AG04450 (cell line): Measurements from ENCODE around the gene ACOXL. TPM values are rescaled to one million over a fixed set of nuclear protein-coding genes. Genes with fewer than 3 reads are reported as not detected.

Experiments used
- CTCF ChIA-PET: fragments of 300-600, 350-600 bp; formaldehyde crosslinking; extraction: SDS; loops from one replicate; lab custom pipeline; 2022; ENCODE audit warnings: antibody characterized with exemption, inconsistent platforms; lab: Charles Lee
- POLR2A ChIA-PET: fragments of 350-600 bp; formaldehyde crosslinking; extraction: SDS; loops from one replicate; lab custom pipeline; 2021; ENCODE audit warnings: antibody characterized with exemption, inconsistent platforms; lab: Yijun Ruan, JAX
- DNase-seq: peaks from one replicate; pipeline ENCODE4 v3.0.0-alpha.2; 2011; ENCODE audit warnings: low read depth, low spot score
- H3K27ac ChIP-seq: one replicate; pipeline ENCODE4 v1.5.1; 2012; ENCODE audit warnings: low read depth, low read length, control low read depth
- H3K27me3 ChIP-seq: one replicate; pipeline ENCODE4 v1.6.0; 2012; ENCODE audit warnings: low read length; ENCODE audit not compliant: control insufficient read depth, insufficient read depth
- H3K4me3 ChIP-seq: 2 replicates; pipeline ENCODE4 v1.5.1; 2011; ENCODE audit warnings: mild to moderate bottlenecking, low read depth, low read length, control low read depth
- H3K9me3 ChIP-seq: 2 replicates; pipeline ENCODE4 v1.5.1; 2012; ENCODE audit warnings: low read length; ENCODE audit not compliant: control insufficient read depth, insufficient read depth
- CTCF ChIP-seq: IDR thresholded peaks from 2 replicates; pipeline ENCODE4 v1.5.1; 2011; ENCODE audit warnings: low read depth, low read length, control low read depth, inconsistent platforms
- polyA plus RNA-seq: library from polyadenylated mRNA; depleted of rRNA; stranded (reverse); fragments of >200 nt; gene quantifications from 2 replicates; pipeline ENCODE4 v1.2.3, GENCODE V29; 2011

The ACOXL gene
- polyA plus RNA-seq, 1 experiment: not detected

DNA sequence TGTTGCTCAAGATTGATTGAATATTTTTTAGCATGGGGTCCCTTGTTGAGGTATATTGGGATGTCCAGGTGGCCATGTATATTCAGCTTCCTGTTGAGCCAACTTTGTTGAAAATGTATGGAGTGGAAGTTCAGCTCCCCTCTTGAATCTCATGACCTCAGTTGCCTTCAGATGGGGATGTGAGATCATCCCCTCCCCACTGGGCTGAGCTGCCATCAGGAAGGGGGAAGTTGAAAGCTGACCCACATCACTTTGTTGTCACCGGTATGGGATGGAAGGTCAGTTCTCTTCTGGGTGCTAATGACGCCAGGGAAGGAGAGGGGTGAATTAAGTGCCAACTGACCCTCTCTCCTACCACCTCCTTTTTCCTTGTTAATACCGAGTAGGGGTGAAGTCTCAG is 33.9 kb downstream of the ACOXL start:
- POLR2A ChIA-PET: no interaction called here
- H3K9me3 ChIP-seq: no peaks in the 10 kb centered on the region
- no peak for DNase-seq
- no peak overlapping the region for H3K27ac ChIP-seq
- H3K4me3 ChIP-seq: no peak overlapping the region
- TF ChIP-seq CTCF: no peak
- CTCF ChIA-PET: no interaction called here
- peaks cover 12% of the 10 kb centered on the region for H3K27me3 ChIP-seq

GRCh38 chr2:110768591-110768990 is 36.2 kb downstream of the ACOXL start:
- peaks cover 15% of the 10 kb centered on the region for H3K27me3 ChIP-seq
- H3K27ac ChIP-seq: no peak overlapping the region
- no peak overlapping the region for H3K4me3 ChIP-seq
- ChIA-PET POLR2A (no interaction called here), CTCF (interaction anchor here (1.2 kb wide), 1 partner anchor 14 kb away, joined by 3 read pairs; no protein-coding TSS in a partner anchor)
- H3K9me3 ChIP-seq: no peaks in the 10 kb centered on the region
- no peak for DNase-seq
- TF ChIP-seq CTCF: no peak

- ChIA-PET POLR2A (no interaction called here), CTCF (interaction anchor here (1.4 kb wide), 1 partner anchor 15 kb away, joined by 4 read pairs; no protein-coding TSS in a partner anchor)
- no peak overlapping the region for H3K4me3 ChIP-seq
- no peak for TF ChIP-seq CTCF
- no peaks in the 10 kb centered on the region for H3K9me3 ChIP-seq
- DNase-seq: no peak
- peaks cover 20% of the 10 kb centered on the region for H3K27me3 ChIP-seq
- no peak overlapping the region for H3K27ac ChIP-seq
Measured at GRCh38 chr2:110770404-110770958, 38.1 kb downstream of the ACOXL start.

DNA sequence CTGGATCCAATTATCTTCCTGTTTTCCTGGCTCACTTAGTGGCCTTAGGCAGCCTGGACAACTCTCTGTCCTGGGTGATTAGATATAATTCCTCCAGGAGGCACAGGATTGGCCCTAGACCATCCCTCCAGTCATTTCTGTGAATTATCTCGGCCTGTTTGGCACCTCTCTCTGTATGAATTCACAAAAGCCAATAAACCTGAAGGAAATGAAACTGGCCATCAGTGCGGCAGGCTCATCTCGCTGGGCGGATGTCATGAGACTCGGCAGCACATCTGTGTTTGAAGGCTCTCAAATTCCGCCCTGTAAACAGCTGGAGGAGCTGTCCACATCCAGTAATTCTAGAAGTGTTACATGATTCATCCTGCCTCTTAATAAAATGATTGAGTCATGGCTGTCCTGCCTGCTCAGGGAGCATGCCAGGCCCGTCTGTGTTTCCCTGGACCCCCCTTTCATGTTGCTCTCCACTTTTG is 38.6 kb downstream of the ACOXL start:
- POLR2A ChIA-PET: no interaction called here
- Histone ChIP-seq H3K4me3 (no peak overlapping the region), H3K9me3 (no peaks in the 10 kb centered on the region), H3K27ac (no peak overlapping the region), H3K27me3 (peaks cover 23% of the 10 kb centered on the region)
- TF ChIP-seq CTCF: no peak
- no peak for DNase-seq
- CTCF ChIA-PET: interaction anchor here (1.4 to 2.6 kb wide), 2 partner anchors 16 to 41 kb away, joined by 4 to 8 read pairs; no protein-coding TSS in a partner anchor

DNA sequence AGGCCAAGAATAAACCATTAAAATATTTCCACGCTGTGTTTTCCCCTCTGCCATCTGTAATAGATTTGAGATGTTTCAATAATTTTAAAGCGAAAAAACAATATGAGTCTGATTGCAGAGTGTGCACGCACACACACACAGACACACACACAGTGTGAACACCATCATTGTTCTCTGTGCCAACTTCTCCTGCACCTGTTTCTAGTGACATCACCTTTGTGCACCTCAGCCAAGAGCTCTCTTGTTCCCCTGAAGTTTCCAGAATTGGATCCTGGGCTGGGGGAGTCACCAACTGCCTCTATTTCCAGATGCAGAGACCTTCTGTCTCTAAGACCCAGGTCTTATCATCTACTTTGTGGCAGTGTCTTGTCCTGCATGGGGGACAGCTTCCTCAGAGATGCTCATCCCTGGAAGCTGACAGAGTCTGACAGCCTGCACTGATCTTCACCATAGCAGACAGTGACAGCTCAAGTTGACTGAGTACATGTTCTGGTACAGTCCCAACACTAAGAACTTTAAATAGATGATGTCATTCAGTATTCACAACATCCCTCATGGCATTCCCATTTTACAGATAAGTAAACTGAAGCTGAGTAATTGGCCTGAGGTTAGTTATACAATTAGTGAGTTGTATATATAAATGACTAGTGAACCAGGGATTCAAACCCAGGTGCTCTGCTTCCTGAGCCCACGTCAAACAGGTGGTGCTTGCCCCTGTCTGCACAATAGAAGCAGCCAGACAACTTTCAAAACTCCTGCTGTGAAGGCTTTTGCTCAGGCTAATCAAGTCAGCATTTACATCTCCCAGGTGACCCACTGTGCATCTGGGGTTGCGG is 39.4 kb downstream of the ACOXL start:
- no peak for DNase-seq
- no peak for TF ChIP-seq CTCF
- Histone ChIP-seq H3K4me3 (no peak overlapping the region), H3K9me3 (no peaks in the 10 kb centered on the region), H3K27ac (no peak overlapping the region), H3K27me3 (peaks cover 27% of the 10 kb centered on the region)
- ChIA-PET POLR2A (no interaction called here), CTCF (interaction anchor here (1.4 to 2.6 kb wide), 2 partner anchors 16 to 41 kb away, joined by 4 to 8 read pairs; no protein-coding TSS in a partner anchor)
